GM18508 (cell line): ENCODE results near the gene HOXC9.

Source experiments
- ATAC-seq: cut with Tn5 transposase; IDR thresholded peaks from one replicate; pipeline ENCODE4 v1.9.1; 2021; ENCODE audit warnings: moderate number of reproducible peaks; ENCODE audit not compliant: insufficient read depth, unreplicated experiment

HOXC9 gene

GRCh38 chr12:53986686-53987483 lies 13.1 kb upstream of the HOXC9 start:
- ATAC-seq: no peak

DNA sequence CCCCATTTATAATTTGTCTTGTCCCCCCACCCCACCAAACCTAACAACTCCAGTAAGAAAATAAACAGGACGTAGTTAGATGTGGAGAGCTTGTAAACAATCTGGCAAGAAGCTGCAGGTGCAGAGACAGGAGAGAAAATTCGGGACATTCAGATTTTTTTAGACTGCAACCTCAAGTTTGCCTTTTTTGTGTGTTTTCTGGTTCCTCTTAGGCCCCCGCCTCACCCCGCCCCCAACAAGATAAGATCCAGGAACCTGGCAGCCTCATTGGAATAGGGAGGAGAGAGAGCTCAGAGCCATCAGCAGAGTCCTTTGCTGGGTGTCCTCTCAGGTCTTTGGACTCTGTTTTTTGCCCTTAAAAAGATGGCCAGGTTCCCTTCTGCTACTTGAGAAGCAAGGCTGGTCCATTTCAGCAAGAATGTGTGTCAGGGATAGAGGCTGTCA lies 12.2 kb upstream of the HOXC9 start:
- ATAC-seq: no peak

- no peak for ATAC-seq
These were observed 11.3 kb upstream of the HOXC9 start for GRCh38 chr12:53988541-53989226.

- ATAC-seq: no peak
These were observed 10.5 kb upstream of the HOXC9 start for GRCh38 chr12:53989227-53990113.

DNA sequence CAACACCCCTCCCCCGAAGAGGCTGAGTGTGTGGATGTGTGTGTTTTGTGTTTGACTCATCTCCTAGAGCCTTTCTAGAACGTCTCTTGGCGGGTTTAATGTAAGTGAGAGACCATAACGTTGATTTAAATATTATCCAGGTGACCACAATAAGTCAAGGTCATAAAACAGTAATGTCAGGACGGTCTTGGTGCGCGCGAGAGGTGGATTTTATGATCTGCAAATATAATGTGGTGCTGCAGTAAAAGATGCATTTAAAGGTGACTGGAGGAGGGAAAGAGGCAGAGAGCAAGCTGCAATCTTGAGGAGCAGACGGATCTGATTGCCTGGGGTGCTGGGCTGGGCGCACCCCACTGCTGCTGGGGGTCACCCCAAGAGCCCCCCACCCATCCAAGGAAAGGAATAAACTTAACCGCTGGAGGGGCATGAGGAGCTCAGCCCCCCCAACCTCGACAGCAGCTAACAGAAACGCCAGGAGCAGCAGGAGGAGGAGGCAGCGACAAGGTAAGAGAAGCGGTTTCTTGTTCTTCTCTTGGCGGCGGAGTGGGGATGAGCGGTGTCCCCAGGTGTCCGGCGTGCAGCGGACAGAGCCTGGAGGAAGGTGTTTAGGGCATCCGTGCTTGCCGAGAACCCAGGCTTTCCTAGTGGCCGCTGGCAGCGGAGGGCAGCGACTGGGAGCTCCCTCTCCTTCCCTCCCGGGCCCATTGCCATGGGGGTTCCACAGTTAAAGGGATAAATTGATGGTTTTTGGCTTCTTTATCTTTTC lies 9.5 kb upstream of the HOXC9 start:
- ATAC-seq: no peak

DNA sequence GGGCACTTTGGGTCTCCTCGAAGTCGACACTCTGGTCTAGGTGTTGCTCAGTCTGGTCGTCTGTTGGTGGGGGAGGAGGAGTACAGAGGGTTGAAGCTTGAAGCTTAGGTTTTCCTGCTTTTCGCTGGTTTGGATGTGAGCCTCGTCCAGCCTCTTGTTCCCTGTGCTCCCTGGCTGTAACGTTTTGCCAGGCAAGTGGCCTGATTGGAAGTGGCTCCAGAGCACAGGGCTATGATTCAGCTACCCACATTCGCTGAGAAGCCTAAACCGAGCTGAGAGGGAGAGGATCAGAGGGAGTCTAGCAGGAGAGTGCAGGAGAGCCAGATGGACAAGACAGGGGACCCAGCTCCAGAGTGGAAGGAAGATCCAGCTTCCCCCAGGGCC lies 8.9 kb upstream of the HOXC9 start:
- no peak for ATAC-seq

DNA sequence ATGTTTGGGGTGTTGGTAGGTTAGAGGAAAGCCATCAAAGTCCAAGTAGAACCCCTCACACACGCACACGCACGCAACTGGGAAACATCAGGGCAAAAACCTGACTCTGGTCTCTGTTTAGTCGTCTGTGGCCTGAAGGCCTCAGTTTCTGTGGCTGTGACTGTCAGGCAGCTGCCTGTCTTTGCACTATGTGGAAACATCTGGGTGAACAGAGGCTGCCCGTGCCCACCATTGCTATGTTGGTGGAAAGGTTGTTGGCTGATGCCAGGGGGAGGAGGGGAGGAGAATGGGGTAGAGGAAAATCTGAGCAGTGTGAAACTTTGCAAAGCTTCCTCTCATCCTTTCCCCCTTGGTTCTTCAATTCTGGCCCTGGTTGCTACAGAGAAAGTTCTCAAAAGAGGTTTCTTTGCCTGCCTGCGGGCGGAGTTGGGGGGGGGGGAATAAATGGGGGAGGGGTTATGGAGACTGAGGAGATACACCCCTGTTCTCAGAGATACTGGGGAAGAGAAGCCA lies 7.5 kb upstream of the HOXC9 start:
- ATAC-seq: no peak

GRCh38 chr12:53993162-53994008 lies 6.6 kb upstream of the HOXC9 start:
- no peak for ATAC-seq

DNA sequence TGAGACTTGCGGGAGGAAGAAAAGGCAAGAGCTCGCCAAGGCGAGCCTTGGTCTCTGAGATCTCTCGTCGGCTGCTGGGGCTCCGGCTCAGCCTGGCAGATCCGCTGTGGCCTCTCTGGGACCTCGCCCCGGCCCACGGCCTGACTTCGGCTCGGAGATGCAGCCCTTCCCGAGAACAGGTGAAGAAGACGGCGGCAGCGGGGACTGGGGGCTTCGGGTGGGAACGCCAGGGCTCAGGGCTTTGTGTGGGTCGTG lies 6.0 kb upstream of the HOXC9 start:
- no peak for ATAC-seq

- ATAC-seq: no peak
These were observed 5.5 kb upstream of the HOXC9 start for GRCh38 chr12:53994264-53995001.

DNA sequence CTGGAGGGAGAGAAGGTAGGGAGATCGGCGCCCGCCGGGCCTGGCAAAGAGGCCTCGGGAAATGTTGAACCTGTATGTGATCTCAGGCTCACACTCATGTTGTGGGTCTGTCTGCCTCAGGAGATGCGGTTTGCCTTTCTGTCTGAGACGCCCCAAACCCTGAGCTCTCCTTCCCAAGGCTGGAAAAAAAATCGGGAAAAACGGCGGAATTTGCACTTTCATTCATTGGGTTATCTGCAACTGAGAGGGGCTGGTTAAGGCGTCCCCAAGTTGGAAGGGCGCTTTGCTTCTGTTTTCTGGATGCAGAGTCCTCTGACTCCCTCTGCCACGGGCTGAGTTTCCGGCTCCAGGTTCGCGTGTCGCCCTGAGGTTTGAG lies 5.0 kb upstream of the HOXC9 start:
- ATAC-seq: no peak

GRCh38 chr12:53995378-53996239 lies 4.4 kb upstream of the HOXC9 start:
- ATAC-seq: no peak

DNA sequence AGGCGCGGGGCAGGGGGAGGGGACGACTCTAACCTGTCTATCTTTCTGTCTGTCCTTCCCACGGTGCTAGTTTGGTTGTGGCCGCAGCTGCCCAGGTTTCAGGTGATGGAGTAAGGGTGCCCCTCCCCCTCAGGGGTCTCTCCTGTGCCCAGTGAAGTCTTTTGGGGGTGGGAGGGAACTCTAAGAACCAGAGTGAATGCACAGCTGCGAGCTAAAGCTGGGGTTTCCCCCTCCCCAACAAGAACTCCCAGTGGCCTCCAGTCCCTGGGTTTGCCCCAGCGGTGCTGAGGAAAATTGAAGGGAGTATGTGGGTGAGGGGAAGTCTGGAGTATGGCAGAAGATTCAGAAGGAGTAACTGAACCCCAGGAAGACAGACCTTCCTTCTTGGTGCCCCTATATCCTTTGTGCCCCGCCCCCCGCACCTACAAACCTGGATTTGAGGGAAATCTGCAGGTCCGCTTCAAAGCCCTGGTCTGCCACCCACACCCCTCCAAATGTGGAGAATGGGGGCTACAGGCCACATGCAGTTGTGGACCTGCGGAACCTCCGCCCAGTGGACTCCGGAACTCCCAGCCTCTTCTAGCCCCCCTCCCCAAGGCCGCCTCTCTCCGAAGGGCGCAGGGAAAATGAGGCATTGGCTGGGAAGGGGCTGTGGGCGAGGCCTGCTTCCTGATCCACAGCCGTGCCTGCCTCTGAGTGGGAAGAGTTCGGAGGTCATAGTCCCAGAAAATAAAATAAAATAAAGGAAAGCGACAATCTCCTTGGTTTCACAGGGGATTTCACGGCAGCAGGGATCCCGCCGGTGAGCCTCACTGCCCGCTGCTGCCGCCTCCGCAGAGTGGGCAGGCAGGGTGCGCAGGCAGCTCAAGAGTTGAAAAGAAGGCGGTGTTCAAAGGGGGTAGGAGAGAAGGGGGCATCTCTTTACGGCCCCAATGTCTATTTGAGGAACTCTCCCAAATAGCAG lies 3.4 kb upstream of the HOXC9 start:
- ATAC-seq: no peak

DNA sequence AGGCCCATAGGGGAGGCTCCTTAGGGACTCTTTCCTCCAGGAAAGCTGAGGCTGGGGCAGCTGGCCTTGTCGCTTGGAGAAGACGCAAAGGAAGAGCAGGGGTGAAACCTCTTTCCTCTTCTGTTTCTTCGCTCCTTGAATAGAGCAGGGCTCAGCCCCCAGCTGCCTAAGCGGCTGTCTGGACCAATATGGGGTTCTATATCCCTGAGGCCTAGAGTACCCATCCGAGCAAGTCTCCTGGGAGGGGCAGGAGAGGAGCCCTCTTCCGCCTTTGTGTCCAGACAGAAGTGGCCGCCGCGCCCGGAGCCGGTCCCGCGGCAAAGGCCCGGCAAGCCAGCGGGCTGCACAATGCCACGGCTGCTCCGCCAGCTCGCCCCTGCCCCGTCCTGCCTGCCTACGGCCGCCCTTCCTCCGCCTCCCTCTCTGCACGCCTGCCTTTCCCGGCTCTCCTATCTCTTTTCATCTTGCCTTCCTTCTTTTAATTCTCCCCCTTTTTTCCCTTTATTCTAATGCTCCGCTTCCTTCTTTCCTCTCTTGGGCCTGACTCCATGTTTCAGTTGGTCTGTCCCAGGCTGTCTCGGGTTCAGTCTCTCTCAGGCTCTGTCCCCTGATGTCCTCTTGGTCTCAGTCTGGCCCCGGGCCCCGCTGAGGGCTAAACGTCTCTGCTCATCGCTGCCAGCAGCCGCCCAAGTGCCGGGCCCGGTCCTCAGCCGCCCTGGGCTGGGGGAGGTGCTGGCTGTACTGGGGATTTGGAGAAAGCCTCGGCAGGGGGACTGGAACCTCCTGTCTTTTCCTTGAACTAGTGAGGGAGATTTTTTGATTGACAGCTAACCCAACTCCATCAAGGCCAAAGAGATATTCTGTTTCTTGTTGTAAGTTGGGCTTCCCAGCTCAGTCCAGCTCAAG lies 2.5 kb upstream of the HOXC9 start:
- ATAC-seq: no peak

DNA sequence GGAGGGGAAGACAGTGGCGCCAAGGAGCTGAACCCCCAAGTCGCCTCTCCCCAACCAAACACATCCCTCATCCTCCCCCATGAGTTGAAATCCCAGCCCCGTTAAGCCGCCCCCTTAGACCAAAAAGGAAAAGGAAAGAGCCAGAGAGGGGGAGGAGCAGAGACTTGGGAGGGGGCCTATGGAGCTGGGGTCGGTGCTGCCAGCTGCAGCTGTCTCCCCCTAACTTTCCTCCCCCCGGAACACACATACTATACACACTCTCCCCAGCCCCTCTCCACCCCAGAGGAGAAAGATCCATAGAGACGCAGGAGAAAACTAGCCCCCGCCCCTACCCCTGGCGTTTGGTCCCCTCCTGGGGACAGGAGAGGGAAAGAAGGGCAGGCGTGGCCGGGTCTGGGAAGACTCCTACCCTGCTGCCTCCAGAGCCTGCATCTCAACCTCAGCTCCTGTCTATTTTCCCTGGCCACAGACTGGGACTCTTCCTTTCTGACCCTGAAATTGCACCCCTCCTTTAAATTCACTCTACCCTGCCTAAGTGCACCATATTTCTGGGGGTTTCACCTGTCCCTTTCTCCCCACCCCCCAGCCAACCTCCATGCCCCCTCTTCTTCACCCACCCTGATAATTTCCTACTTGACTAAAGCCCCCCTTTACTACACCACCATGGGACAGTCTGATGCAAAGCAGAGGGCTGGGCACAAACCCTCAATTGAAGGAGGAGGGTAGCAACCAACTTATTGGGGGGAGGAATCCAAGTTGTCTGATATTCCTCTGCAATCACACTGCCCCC lies 1.7 kb upstream of the HOXC9 start:
- ATAC-seq: no peak
